HG03558 (cell line): ENCODE measurements around the gene CDK14.
"Not testable (repeated sequence)": the region's sequence is repeated elsewhere in the genome, so short reads cannot be mapped to it uniquely, and the experiment has no call there.

Source experiments
- ATAC-seq: cut with Tn5 transposase; IDR thresholded peaks from one replicate; pipeline ENCODE4 v1.9.1; 2021; ENCODE audit warnings: moderate number of reproducible peaks; ENCODE audit not compliant: unreplicated experiment; ENCODE audit errors: extremely low read depth

The CDK14 gene

GRCh38 chr7:90775383-90775965 is 179.4 kb downstream of the CDK14 start:
- no peak for ATAC-seq

- ATAC-seq: peak; percentile 94
These were observed 180.9 kb downstream of the CDK14 start for GRCh38 chr7:90777041-90777440.

GRCh38 chr7:90777465-90777864 is 181.3 kb downstream of the CDK14 start:
- ATAC-seq: no peak

GRCh38 chr7:90777886-90778285 is 181.8 kb downstream of the CDK14 start:
- ATAC-seq: no peak

GRCh38 chr7:90788052-90788451 is 191.9 kb downstream of the CDK14 start:
- ATAC-seq: no peak

GRCh38 chr7:90789736-90790306 is 193.7 kb downstream of the CDK14 start:
- ATAC-seq: no peak

- no peak for ATAC-seq
These were observed 195.5 kb downstream of the CDK14 start for GRCh38 chr7:90791596-90791995.

- no peak for ATAC-seq
These were observed 196.2 kb downstream of the CDK14 start for GRCh38 chr7:90792301-90792700.

GRCh38 chr7:90794234-90794633 is 198.1 kb downstream of the CDK14 start:
- not testable (repeated sequence) for ATAC-seq

- ATAC-seq: no peak
These were observed 201.5 kb downstream of the CDK14 start for GRCh38 chr7:90797596-90797995.

- no peak for ATAC-seq
These were observed 208.2 kb downstream of the CDK14 start for GRCh38 chr7:90804370-90804769.

GRCh38 chr7:90815552-90815951 is 219.4 kb downstream of the CDK14 start:
- ATAC-seq: not testable (repeated sequence)

GRCh38 chr7:90816511-90817142 is 220.5 kb downstream of the CDK14 start:
- ATAC-seq: peak; percentile 96

GRCh38 chr7:90817151-90817550 is 221.0 kb downstream of the CDK14 start:
- no peak for ATAC-seq

GRCh38 chr7:90817846-90818245 is 221.7 kb downstream of the CDK14 start:
- no peak for ATAC-seq

- no peak for ATAC-seq
These were observed 222.2 kb downstream of the CDK14 start for GRCh38 chr7:90818341-90818740.

GRCh38 chr7:90821961-90822620 is 226.0 kb downstream of the CDK14 start:
- ATAC-seq: no peak

- no peak for ATAC-seq
These were observed 228.5 kb downstream of the CDK14 start for GRCh38 chr7:90824386-90825307.

- ATAC-seq: no peak
These were observed 229.7 kb downstream of the CDK14 start for GRCh38 chr7:90825779-90826178.

GRCh38 chr7:90828601-90829000 is 232.5 kb downstream of the CDK14 start:
- ATAC-seq: no peak
